A172 (cell line): Measurements from ENCODE around the gene NLRC5. TPM values are rescaled to one million over a fixed set of nuclear protein-coding genes. Genes with fewer than 3 reads are reported as not detected.
A peak's percentile ranks its signal among the peaks of the same experiment; 100 is the strongest.
"Not testable (repeated sequence)": the region's sequence is repeated elsewhere in the genome, so short reads cannot be mapped to it uniquely, and the experiment has no call there.

Source experiments
- DNase-seq: peaks from one replicate; pipeline ENCODE4 v3.0.0-alpha.2; 2015; ENCODE audit warnings: low spot score
- total RNA-seq: library from RNA; depleted of rRNA; stranded (reverse); fragments of >200 nt; shearing (Covaris generic); gene quantifications from 2 replicates; pipeline ENCODE4 v1.2.3, GENCODE V29; 2014

The NLRC5 gene
- total RNA-seq, 1 experiment from 2014 or later, result 20.2 TPM

DNA sequence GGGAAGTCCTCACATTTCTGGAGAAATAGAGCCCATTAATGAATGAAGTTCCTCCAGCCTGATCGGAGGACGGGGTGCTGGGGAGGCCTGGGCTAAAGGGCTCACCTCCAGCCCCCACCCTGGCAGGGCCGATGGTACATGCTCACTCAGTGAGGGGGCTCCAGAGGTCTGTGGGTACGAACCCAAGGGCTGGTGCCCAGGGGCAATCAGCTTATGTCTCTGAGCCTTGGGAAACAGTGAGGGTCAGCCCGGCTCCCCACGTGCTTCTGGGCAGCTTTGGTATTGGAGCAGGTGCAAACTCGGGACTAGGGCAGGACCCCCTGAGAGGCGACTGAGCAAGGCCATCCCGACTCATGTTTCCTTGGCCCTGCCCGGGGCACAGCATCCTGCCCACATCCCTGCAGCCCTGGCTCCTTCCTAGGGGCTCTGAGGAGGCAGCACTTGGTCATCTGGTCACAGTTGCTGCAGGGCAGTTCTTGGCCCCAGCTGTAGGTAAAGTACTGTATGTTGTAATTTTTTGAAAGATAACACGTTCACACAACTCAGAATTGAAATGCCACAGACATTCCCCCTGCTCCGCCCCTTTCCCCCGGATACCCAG is 28.6 kb upstream of the NLRC5 start:
- no peak for DNase-seq

DNA sequence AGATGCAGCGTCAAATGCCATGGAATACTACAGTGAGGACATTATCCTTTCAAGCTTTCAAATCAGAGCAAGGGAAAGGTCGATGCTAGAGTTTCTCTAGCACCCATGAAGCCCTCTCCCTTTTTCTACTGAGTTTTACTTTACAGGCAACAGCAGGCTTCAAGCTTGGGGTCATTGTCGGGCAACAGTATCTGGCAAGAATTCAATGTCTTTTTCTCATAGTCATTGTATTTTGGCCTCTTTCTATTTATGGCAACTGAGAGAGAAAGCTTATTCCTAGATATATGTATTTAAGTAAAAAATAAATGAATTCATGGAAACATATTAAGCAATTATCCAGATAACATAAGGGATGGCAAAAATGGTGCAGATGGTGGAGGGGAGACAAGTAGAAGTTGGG is 28.0 kb upstream of the NLRC5 start:
- no peak for DNase-seq

DNA sequence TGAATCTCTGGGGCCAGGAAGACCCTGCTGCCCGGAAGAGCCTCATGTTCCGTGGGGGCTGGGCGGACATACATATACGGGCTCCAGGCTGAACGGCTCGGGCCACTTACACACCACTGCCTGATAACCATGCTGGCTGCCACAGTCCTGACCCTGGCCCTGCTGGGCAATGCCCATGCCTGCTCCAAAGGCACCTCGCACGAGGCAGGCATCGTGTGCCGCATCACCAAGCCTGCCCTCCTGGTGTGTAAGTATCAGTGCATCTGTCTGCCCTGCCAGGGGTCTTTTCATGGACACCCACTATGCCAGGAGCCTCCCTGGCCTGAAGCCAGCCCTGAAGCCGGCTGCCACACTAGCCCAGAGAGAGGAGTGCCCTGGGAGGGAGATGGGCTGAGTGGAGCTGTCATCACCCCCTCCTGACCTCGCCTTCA is 27.5 kb upstream of the NLRC5 start, which contains the start of gene CETP:
TSS of gene CETP (plus strand) at position 100 of the 431 bp plus-strand sequence. CDS start at position 130, 30 bp downstream.
- DNase-seq, result no peak

DNA sequence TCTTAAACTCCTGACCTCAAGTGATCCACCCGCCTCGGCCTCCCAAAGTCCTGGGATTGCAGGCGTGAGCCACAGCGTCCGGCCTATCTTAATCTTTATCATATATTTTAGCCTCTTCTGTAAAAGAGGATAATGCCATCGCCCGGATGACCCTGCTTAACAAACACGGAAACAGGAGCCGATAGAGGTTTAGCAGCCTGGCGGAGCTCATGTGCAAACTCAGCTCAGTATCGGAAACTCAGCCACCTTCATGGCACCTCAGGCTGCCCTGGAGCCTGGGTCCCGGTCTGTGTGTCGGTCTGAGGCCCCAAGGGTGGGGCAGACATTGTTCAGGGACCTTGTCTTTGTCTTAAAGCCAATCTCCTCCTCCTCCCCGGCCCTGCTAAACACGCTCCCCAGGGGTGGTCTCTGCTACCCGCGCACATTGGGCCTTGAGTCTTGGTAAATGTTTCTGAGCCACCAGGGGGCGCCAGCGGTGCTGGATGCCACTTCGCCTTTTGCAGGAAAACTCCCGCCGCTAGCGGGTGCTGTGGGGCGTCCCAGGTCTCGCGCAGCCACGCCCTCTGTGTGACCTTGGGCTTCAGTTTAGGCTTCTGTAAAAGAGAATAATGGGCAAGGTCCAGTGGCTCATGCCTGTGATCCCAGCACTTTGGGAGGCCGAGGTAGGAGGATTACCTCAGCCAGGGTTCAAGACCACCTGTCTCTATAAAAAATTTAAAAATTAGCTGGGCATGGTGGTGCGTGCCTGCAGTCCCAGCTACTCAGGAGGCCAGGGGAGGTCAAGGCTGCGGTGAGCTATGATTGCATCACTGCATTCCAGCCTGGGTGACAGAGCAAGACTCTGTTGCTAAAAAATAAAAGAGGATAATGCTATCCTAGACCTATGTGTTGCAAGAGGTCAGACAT is 24.9 kb upstream of the NLRC5 start:
- DNase-seq, result peak; percentile 44

DNA sequence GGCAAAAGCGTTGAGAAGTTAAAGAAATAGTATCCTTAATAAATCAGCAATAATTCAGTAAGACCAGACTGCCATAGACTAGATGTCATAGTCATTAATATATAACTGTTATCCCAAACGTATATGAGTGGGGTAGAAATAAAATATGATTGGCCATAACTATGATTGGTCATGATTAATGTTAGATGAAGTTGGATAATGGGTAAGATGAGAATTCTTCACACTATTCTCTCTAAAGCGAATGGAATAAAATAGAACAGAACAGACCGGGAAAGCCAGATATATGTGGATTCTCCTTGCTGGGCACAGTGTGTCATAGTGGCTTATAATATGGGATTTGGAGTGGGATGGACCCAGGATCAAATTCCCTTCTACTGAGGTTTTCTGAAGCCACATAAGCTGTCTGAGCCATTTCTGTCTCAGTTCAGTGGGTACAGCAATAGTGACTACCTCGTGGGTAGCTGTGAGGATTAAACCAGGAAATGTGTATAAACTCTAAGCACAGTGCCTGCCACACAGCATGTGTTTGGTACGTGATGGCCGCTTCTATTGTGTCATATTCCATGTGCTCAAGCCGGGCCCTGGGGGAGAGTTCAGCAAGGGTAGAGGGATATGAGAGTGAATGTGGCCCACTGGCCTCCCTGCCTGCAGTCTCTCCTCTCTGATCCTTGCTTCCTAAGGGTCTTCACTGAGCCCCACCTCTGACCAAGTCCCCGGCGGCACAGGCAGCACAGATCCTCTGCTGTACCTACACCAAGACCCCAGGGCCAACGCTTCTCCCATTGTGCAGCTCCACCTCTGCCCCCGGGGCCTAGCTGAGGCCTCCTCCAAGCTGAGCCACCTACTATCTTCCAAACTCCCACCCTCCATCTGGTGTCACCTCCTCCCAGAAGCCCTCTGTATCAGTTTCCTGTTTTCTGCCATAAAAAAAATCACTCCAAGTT is 23.9 kb upstream of the NLRC5 start:
- no peak for DNase-seq

DNA sequence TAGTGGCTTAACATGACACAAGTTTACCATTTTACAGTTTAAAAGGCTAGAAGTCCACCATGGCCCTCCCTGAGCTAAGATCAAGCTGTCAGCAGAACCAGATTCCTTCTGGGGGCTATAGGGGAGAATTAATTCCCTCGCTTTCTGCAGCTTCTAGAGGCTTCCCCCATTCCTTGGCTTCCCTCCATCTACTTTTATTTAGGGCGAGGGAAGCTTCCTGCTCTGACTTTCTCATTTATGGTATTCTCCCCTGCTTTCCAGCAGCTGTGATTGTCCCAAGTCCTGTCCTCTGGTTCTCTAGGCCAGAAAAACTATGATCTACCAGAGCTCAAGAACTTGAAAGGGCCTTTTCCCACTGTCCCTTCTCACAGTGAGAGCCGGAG is 23.3 kb upstream of the NLRC5 start:
- no peak for DNase-seq

DNA sequence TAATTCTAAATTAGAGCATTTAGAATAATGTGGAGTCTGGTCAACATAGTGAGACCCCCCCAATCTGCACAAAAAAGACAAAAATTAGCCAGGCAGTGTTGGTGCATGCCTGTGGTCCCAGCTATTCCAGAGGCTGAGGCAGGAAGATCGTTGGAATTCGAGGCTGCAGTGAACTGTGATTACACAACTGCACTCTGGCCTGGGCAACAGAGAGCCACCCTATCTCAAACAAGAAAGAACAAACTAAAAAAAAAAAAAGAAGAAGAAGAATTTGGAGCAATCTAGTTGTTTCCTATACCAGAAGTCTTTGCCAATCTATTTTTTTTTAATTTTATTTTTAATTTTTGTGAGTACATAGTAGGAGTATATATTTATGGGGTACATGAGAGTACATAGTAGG is 21.6 kb upstream of the NLRC5 start:
- DNase-seq, result no peak

DNA sequence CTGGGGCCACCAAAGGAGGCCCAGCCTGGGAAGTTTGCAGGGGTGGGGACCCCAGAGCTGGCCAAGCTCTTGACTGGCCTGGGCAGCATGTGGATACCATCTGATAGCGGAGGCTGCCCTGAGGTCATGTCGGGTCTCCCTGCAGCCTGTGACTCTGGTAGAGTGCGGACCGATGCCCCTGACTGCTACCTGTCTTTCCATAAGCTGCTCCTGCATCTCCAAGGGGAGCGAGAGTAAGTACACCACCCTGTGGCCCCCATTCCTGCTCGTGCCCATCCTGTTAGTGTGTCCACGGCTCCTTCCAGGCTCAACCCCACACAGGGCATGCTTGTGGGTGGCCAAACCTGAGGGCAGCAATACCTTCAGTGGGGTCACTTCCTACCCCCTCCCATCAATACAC is 19.6 kb upstream of the NLRC5 start:
- DNase-seq, result no peak

DNA sequence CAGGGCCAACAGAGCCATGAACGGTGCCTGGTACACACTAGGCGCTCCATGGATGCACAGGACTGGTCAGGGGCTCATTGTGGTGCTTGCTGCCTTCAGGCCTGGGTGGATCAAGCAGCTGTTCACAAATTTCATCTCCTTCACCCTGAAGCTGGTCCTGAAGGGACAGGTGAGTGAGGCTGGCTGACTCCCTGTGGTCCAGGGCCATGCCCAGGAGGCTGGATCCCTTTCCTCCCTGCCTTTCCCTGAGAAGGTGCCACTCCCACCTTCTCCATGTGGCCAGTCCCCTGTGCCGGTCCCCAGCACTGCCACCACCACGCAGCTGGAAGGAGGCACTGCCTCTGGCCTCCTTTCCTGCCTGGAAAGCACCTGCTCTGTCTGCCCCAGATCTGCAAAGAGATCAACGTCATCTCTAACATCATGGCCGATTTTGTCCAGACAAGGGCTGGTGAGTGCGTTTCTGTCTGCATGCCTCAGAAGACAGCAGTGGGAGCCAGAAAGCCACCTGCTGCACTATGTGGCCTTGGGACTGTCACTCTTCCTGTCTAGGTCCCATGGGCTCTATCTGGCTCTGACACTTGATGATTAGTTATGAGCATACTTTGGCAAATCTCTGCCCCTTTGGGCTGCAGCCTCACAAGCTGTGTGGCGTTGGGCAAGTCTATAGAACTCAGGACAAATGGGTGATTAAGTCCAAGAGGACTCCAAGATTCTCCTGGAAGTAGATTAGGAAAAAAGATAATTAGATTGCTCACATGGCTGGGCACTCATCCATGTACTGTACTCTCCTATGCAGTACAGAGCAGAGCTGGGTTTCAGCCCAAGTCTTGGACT is 18.2 kb upstream of the NLRC5 start:
- DNase-seq, result no peak

DNA sequence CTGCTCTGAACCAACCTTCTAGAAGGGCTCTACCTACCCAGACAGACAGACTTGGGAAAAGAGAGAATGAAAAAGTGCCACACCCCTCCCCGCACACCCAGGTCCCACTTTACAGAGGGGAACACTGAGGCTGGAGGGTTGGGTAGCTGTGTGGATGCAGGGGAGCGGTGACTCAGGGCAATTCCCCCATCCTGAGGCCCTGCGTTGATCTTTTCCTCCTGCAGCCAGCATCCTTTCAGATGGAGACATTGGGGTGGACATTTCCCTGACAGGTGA is 17.7 kb upstream of the NLRC5 start:
- DNase-seq, result no peak

DNA sequence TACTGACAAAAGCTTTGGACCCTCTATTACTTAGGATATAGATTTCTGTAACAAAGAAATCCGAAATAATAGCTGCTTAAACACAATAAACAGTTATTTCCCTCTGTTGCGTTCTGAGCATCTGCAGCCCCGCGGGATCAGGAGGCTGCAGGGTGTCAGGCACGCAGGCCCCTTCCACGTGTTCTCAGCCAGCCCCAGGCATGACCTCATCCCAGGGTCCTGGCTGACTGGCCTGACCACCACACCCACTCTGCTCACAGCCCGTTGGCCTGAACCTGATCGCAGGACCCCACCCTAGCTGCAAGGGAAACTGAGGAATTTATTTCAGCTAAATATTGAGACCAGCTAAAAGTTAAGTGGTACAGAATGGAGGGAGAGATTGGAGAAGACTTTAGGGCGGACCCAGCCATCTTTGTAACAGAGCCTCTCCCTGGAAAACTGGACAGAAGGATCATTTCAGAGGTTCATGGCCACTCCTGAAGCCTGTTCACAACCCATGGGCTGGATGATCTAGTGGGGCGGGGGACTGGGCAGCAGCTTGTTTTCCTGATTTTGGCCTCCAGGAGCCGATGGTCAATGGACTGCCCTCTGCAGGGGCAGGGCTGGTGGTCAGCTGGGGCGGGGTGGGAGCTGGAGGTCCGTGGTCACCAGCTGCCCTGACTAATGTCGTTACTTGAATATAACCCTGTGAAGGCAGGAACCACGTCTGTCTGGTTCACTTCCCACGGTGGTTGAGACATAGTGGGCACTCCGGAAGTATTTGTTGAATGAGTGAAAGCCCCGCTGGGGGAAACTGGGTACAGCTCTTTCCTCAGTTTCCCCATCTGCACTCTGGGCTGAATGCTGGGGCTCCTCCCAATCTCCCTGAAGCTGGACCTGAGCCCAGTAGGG is 16.7 kb upstream of the NLRC5 start:
- no peak for DNase-seq

DNA sequence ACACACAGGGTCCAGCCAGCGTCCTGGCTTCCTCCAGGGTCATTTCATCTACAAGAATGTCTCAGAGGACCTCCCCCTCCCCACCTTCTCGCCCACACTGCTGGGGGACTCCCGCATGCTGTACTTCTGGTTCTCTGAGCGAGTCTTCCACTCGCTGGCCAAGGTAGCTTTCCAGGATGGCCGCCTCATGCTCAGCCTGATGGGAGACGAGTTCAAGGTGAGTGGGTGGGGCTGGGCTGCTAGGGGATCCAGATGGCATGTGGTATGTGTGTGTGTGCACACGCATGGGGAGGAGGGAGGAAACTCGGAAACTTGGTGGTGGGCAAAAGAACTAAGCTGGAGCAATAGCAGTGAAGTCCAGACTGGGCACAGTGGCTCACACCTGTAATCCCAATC is 16.1 kb upstream of the NLRC5 start:
- DNase-seq, result no peak

DNA sequence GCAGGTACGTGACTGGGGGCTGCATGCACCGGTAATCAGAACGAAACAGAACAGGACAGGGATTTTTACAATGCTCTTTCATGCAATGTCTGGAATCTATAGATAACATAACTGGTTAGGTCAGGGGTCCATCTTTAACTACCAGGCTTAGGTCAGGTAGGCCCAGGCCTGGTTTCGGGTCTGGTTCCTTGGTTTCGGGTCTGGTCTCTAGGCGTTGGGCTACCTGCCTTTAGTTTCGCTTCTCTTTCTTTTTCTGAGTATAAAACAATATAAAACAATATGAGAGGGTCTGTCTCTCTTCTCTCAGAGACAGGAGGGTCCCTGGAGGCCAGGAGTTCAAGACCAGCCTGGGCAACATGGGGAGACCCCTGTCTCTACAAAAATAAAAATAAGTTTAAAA is 15.5 kb upstream of the NLRC5 start:
- DNase-seq, result not testable (repeated sequence)

DNA sequence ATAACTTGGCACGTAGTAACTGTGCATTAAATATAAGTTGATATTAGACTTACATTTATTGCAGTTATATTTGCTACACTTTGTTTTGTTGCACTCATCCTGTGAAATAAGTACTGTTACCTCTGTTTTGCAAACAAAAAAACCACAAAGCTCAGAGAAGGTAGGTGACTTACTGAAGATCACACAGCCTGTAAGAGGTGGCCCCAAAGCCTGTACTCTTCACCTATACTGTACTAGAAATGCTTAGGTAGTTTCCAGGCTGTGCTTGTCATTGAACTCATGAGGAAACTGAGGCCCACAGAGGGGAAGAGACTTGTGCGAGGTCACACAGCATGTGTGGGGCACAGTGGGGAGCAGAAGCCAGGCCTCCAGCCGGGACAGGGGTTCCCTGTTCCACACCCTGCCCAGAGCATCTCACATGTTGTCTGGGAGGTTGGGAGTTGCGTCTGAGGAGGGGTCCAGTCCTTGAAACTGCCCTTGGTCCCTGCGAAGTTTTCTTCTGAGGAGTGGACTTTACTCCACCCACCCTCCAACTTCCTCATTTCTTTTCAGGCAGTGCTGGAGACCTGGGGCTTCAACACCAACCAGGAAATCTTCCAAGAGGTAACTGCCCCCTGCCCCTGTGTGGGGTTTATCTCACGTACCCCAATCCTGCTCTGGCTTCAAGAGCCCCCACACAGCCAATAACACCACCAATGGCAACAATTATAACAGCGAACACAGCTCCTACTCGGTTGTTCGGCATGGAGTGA is 14.6 kb upstream of the NLRC5 start:
- DNase-seq, result no peak

DNA sequence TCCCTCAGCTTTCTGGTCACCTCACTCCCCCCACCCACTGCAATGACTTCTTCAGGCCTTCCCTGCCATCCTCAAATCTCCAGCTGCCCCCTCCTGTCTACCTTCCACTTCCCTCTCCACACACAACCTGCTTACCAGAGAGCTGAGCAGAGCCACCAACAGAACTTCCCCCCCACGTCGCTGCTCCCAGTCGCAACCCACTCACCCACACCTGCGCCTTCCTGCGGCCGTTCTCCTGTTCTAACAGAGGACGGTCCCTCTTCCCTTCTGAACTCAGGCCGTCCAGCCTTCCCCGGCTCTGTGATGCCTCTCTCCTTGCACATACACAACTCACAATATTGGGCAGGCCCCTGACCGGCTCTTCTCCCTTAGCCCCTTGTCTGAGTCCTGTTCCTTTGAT is 13.6 kb upstream of the NLRC5 start:
- no peak for DNase-seq

DNA sequence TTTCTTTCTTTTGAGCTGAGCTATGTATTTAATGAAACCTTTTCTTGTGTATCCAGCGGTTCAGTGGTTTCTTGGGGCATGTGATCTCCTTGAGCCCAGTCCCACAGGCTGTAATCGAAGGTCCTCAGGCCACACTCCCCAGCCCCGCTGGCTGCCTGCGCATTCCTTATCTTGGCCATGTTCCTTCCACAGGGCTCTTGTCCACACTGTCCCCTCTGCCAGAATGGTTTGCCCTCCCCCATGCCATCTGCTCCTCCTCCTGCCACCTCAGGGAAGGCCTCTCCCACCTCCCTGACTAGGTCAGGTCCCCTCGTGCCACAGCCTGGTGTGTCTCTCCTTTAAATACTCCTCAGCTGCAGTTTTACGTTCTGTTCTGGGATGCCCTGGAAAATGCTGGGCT is 12.1 kb upstream of the NLRC5 start:
- DNase-seq, result no peak

DNA sequence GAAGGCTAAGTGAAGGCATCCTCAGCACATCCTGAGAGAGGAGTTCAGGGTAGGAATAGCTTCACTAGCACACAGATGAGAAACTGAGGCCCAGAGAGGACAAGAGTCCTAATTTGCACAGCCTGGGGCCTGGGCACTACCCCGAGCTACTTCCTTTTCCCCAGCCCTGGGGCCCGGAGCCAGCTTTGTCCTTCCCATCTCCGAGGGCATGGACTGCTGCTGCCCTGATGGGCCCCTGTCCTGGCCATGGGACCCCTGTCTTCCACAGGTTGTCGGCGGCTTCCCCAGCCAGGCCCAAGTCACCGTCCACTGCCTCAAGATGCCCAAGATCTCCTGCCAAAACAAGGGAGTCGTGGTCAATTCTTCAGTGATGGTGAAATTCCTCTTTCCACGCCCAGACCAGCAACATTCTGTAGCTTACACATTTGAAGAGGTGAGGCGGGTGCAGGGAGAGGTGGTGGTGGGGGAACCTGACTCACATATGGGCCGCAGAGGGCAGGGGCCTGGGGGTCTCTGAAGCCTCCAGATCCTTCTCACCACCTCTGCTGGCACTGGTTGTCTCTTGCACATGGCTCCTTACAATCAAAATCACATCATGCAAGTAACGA is 11.4 kb upstream of the NLRC5 start:
- no peak for DNase-seq

DNA sequence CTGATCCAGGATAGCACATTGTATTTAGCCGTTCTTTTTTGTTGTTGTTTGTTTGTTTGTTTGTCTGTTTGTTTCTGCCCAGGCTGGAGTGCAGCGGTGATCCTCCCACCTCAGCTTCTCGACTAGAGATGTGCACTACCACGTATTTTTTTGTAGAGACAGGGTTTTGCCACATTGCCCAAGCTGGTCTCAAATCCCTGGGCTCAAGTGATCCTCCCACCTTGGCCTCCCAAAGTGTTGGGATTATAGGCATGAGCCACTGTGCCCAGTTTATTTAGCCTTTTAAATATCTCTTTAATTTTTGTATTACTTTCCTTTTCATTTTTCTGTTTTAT is 9.2 kb upstream of the NLRC5 start:
- no peak for DNase-seq
